ENCODE data around the gene SPINT1.
A peak's percentile ranks its signal among the peaks of the same experiment; 100 is the strongest.

SPINT1 gene

DNA sequence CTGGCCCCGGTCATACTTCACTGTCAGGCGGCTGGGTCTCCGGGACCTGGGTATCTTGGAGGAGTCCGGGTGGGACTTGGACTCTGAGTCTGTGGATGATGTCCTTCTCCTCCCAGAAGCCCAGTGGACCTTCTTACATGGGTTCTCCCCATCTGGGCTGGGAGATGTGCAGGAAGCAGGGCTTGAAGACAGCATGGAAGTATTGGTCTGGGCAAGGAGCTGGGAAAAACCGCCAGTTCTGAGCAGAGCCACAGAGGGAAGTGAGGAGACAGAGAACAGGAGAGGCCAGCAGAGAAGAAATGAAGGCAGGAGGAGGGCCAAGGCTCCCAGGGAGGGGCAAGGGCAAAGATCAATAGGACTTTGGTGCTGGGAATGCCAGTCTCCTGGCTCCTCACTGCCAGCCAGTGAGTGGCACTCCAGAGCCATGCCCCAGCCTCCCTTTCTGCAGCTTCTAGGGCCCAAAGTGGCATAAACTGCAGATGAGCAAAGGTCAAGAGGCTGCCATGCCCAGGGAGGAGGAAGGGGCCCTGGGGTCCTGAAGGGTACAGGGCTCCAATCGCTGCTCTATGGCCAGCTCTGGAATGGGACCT is 15.3 kb upstream of the SPINT1 start, which contains the start of gene PPP1R14D:
PPP1R14D (minus strand) TSS at position 262 of the 590 bp plus-strand sequence; CDS start at position 195, 67 bp downstream.
- DNase-seq (ENCODE audit: low read depth in 2 of 2) = no peak

DNA sequence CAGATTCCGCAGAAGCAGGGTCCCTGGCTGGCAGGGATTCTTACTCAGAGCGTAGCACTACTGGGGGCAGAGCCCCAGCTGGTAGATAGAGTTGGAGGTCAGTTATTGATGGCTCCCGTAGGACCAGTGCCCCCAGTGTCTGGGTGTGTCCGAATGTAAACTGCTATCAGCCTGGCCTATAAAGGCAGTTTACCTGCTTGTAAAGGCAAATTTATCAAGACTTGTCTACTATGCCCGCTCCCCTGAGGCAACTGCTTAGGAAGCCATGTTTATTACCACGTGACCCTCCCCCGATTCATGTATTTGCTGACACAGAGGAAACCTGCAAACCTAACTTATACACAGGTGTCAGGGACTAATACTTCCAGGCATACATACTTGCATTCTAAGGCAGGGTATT is 14.7 kb upstream of the SPINT1 start:
- DNase-seq (ENCODE audit: low read depth in 2 of 2) = no peak

DNA sequence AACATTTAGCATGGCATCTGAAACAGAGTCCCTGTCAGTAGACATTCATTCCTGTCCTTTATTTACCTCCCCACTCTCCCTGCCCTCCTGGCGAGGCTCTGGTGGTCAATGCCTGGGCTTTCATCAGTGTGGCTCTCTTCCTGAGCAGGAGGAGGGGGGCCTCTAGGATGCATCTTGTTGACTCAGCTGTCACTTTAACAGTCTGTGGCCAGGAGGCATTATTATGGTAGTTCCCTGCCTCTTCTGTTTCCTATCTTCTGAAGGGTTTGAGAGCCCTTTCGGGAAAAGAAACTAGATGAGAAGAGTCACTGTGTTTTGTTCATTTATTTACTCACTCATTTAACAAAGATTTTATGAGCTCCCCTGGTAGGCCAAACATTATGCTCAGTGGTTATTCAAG is 13.0 kb upstream of the SPINT1 start:
- no peak for DNase-seq (ENCODE audit: low read depth in 2 of 2)

DNA sequence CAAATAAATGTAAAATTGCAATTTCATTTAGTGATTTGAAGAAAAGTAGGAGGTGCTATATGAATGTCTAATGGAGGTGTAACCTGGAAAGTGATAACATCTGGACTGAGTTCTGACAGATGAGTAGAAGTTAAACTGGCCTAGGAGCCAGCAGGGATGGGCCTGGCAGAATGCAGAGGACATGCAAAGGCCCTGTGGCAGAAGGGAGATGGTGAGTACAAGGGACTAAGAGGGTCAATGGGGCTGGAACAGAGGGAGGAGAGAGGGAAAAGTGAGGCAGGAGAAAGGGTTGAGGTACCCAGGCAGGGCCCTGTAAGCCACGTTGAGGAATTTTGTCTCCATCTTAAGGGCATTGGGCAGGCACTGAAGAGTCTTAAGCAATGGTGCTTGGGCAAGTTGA is 12.0 kb upstream of the SPINT1 start:
- DNase-seq (ENCODE audit: low read depth in 2 of 2) = no peak

DNA sequence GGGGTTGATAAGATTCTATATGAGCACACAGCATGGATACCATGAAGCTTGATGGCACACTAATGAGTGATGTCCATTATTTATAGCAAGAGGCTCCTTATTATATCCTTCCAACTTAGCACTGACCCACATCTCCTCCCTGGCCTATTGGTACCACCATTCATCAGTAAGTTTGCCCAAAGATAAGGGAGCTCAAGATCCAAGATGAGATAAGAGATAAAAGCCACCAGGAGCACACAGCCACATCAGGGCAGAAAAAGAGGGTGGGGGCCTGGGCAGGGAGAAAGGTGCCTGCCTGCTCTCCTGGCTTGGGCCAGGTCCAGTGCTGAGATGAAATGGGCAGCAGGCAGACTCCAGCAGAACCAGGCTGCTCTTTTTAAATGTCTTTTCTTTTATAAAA is 10.9 kb upstream of the SPINT1 start:
- no peak for DNase-seq (ENCODE audit: low read depth in 2 of 2)

DNA sequence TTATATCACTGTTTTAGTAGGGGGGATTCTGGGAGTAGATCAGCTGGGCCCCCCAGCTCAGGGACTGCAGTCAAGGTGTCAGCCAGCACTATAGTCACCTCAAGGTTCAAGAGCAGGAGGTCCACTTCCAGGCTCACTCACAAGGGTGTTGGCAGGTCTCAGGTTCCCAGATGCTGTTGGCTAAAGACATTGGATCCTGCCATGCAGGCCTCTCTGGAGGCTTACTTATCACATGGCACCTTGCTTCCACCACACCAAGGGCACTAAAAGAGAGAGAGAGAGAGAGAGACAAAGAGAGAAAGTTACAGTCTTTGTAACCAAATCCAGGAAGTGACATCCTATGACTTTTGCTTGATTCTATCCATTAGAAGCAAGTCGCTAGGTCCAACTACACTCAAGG is 7.8 kb upstream of the SPINT1 start:
- no peak for DNase-seq (ENCODE audit: low read depth in 2 of 2)

DNA sequence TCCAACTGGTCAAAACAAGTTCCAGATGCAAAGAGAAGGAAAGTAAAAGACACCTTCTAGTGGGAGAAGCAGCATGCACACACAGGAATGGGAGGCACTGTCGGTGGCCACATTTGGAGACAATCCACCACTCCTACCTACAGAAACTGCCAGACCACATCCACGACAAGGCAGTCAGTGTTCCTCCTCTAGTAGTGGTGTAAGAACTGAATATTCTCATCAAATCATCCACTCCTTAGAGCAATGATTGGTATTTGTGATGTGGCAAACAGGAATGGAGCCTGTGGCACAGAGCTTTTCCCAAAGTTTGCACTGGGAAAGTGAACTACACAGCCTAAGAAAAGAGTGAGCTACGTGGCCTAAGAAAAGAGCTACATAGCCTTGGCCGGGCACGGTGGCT is 5.1 kb upstream of the SPINT1 start:
- DNase-seq (ENCODE audit: low read depth in 2 of 2) = no peak

DNA sequence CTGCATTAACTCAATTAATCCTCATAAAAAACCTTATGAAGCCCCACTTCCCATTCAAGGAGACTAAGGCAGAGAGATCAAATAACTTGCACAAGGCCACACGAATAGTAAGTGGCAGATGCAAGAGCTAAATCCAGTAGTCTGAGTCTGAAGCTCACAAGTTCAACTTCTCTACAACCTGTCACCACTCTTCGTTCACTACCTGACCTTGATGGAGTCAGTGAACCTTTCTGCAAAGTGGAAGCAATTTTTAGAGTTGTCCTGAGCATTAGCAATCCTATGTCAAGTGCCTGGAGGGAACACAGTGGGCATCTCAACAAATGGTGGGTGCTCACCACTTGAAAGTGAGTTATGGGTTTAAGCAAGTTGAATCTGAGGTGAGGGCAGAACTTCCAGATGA is 2.1 kb upstream of the SPINT1 start:
- no peak for DNase-seq (ENCODE audit: low read depth in 2 of 2)

DNA sequence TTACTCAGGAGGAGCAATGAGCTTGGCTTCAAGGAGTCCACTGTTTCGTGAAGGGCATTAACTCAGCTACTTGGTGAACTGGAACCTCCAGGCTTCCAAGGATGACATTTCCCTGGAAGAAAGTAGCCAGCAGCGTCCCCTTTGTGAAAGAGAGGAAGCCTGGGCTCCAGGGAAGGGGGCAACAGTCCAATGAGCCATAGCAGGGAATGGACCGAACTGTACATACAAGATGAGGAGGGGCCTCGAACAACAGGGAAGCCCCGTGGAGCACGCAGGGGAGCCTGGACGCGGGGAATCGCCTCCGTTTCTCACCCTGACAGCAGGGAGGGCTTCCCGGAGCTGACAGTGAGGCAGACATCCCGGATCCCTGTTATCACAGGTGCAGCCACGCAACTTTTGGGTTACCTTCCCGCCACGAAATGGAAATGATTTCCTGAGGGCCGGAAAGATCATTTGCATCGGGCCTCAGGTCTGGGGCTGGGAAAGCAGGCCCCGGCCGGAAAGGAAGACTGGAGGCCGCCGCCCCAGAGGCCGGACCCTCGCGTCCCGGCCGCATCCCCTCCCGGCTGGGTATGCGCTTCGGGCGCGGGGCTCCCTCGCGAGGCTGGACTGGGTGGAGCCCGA is 475 bp upstream of the SPINT1 start:
- DNase-seq (ENCODE audit: low read depth in 2 of 2) = no peak

DNA sequence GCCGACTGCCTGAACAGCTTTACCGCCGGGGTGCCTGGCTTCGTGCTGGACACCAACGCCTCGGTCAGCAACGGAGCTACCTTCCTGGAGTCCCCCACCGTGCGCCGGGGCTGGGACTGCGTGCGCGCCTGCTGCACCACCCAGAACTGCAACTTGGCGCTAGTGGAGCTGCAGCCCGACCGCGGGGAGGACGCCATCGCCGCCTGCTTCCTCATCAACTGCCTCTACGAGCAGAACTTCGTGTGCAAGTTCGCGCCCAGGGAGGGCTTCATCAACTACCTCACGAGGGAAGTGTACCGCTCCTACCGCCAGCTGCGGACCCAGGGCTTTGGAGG is 815 bp downstream of the SPINT1 start:
- DNase-seq (ENCODE audit: low read depth in 2 of 2) = no peak

DNA sequence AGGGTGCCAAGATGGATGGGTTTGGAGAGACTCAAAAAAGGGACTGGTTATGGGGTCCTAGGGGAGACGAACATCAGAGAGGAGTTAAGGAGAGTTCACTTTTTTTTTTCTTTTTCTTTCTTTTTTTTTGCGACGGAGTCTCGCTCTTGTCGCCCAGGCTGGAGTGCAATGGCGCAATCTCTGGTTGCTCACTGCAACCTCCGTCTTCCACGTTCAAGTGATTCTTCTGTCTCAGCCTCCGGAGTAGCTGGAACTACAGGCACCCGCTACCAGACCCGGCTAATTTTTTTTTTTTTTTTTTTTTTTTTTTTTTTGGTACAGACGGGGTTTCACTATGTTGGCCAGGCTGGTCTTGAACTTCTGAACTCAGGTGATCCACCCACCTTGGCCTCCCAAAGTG is 1.2 kb downstream of the SPINT1 start:
- no peak for DNase-seq (ENCODE audit: low read depth in 2 of 2)

DNA sequence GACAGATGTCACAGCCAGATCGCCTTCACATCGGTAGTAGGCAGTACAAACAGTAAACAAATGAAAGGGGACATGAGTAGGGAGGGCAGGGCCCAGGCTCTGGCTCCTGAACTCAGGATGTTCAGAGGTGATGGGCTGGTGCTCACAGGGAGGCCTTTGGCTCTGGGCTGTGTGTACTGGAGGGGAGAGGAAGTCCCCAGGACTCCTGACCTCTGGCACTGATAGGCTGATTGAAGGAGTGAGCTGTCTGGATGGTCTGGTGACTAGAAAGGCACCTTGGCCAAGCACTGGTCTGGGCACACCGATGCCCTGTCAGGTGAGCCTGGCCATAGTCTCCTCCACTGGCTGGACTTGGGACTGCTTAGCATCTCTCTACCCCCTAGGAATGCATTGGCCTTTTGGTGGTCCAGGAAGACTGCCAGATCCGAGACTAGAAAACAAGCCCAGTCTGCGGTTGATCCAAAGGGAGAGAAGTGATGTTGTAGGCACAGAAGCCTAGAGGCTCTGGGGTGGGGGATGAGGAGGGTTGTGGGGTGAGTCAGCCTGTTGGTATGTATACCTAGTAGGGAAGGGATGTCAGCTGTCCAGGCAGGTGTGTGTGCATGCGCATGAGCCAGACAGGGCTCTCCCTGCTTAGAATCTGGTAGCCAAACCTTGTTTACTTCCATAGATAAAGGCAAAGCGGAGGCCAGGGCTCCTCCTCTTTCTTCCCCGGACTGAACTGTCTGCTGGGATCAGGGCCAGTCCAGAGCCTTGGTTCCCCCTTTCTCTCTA is 1.9 kb downstream of the SPINT1 start:
- no peak for DNase-seq (ENCODE audit: low read depth in 2 of 2)

DNA sequence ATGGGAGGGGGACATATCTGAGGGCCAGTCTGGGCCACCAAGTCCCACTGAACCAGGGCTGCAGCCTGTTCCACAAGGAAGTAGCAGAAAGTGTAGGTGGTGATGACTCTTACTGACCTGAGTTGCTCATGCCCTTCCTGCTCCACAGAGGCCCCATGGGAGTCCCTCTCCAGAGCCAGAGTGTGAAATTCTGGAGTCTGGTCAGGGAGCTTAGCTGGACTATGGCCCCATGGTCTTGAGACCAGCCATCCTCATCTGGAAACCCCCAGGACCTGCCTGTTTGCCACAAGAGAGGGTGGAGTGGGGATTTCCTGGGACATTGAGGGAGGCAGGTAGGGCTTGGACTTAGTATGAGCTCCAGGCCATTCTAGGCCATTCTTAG is 3.0 kb downstream of the SPINT1 start:
- DNase-seq (ENCODE audit: low read depth in 2 of 2) = no peak

DNA sequence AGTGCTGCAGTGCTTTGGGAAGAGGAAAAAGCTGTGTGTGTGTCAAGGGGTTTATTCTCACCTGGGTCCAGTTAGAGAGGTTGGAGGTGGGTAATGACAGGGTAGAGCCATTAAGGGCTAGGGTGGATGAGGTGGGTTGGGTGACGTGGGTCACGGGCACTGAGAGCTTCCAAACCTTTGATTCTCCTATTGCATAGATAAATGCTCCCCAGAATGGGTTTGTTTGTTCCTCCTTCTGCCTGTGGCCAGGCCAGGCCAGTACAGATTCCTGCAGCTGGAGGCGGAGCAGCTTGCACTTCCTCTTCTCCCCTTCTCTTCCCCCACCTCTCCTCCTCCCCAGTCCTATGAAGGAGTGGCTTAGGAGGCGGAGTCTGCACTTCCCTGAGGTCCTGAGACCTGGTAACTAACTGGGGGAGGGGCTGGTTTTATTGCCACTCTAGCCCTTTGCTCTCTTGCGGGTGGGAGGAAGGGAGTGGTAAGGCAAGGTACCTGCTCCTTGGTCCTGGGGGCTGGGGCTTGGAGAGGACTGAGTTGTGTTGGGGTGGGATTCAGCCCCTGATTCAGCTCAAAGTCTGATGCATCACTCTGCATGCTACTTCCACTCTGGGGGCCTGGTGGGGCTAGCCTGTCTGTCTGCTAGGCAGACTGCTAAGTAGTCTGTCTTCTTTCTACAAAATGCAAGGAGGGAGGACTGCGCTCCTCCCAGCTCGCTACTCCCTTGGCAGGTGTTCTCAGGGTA is 3.5 kb downstream of the SPINT1 start:
- no peak for DNase-seq (ENCODE audit: low read depth in 2 of 2)

DNA sequence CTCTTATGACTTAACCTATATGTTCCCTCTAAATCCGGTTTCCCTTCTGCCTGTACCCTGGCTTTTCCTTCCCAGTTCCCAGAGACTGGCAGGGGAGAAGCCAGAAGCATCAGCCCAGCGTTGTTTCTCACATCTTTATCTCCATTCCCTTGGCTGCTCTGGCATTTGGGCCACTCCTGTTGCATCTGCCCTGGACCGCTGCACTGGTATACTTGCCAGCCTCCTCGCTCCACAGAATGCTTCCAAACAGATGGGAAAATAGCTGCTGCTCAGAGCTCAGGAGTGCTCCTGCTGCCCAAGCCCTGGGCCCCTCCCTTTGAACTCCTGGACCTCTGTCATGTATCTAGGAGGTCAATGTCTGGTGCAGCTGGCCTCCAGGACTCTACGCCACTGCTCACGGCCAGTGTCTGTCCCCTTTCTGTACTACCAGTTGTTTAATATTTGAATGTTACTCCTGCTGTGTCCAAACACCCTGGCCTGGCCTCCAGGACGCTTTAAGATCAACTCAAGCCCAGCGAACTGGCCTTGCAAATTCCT is 6.8 kb downstream of the SPINT1 start:
- DNase-seq (ENCODE audit: low read depth in 2 of 2) = no peak

DNA sequence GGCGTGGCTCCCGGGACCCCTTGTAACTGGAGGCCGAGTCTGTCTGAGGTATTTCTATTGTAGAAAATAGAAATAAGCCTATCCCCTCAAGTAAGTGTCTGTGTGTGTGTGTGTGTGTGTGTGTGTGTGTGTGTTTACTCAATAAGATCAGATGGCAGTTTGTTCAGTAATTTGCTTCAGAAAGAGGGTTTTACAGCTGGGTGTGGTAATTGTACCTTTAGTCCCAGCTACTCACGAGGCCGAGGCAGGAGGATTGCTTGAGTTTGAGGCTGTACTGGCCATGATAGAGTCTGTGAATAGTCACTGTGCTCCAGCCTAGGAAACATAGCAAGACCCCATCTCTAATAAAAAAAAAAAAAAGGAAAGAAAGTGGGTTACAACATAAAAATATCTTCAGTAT is 8.7 kb downstream of the SPINT1 start:
- DNase-seq (ENCODE audit: low read depth in 2 of 2) = no peak

DNA sequence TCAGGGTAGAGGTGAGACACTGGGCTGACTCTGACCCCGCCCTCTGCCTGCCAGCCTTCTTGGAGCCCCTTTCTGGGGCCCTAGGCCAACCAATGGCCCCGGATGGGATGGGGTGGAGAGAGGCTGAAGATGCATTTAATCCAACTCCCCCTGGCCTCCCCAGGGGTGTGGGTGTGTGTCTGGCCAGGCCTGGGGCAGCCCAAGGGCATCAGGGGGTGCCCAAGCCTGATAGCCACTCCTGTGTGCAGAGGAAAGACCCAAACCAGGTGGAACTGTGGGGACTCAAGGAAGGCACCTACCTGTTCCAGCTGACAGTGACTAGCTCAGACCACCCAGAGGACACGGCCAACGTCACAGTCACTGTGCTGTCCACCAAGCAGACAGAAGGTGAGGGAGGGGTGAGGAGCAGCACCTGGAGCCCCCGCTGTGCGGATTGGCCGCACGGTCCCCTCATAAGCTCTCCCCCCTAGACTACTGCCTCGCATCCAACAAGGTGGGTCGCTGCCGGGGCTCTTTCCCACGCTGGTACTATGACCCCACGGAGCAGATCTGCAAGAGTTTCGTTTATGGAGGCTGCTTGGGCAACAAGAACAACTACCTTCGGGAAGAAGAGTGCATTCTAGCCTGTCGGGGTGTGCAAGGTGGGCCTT is 9.5 kb downstream of the SPINT1 start:
- DNase-seq (ENCODE audit: low read depth in 2 of 2) = no peak

DNA sequence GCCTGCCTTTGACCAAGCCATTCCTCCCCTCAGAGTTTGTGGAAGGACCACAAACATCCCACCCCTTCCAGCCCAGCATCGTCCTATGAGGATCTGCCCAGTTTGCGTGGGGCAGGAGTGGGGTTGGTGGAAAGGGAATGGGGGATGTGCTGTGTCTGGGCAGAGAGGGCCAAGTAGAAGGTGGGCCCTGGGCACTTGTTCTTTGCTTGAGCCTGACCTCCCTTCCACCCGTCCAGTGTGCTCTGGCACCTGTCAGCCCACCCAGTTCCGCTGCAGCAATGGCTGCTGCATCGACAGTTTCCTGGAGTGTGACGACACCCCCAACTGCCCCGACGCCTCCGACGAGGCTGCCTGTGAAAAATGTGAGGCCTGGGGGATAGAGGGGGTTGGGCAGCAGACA is 10.3 kb downstream of the SPINT1 start:
- no peak for DNase-seq (ENCODE audit: low read depth in 2 of 2)

DNA sequence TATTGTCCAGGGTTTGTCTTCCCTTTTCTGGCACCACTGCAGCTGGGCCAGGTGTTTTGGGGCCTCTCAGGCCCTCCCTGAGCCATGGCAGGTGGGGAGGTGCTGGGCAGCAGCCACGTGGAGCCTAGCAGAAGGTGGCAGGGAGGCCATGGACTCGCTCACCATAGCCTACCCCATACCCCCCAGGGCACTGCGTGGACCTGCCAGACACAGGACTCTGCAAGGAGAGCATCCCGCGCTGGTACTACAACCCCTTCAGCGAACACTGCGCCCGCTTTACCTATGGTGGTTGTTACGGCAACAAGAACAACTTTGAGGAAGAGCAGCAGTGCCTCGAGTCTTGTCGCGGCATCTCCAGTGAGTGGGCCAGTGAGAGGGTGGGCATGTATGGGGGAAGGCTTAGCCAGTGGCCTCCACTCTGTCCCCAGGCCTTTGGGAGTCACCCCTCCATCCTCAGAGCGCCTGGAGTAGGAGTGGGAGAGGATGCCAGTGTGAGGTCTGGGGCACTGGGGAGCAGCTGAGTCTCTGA is 11.9 kb downstream of the SPINT1 start:
- no peak for DNase-seq (ENCODE audit: low read depth in 2 of 2)

DNA sequence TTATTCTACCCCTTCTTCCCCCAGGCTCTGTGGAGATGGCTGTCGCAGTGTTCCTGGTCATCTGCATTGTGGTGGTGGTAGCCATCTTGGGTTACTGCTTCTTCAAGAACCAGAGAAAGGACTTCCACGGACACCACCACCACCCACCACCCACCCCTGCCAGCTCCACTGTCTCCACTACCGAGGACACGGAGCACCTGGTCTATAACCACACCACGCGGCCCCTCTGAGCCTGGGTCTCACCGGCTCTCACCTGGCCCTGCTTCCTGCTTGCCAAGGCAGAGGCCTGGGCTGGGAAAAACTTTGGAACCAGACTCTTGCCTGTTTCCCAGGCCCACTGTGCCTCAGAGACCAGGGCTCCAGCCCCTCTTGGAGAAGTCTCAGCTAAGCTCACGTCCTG is 12.9 kb downstream of the SPINT1 start:
- no peak for DNase-seq (ENCODE audit: low read depth in 2 of 2)

DNA sequence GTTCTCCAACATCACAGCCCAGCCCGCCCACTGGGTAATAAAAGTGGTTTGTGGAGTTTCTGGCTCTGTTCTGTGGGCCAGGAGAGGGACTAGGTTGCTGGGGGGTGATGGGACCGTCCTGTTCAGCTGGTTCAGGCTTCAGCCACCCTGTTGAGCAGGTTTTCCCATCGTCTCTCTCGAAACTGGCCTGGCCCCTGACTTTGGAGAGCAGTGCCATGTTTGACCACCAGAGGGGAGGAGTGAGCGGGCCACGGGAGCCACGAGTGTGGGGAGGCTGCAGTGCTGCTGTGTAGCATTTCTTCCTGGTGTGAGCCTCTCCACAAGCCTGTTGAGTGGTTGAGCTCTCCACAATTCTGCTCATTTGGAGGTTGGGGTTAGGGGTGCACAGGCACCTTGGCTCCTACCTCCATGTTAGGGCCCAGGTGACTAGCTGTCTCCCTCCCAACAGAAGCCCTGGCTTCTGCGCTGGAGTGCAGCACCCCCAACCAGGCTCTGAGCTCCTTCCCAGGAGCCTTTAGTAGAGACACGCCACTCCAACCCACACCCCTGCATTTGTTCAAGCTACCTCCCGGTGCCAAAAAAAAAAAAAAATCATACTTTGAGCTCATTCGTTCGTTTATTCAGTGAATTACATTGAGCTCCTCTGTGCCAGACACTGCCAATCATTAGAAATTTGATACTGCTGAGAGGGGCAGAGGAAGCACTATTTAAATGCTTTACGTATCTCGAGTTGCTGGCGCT is 13.9 kb downstream of the SPINT1 start:
- DNase-seq (ENCODE audit: low read depth in 2 of 2) = peak; percentile 22 to 30

All from fibroblast of skin of left quadriceps (primary cell).